Neutrophil (primary cell): ENCODE results near the gene NKD1.
A peak's percentile ranks its signal among the peaks of the same experiment; 100 is the strongest.

Experiments used
- H3K27ac ChIP-seq: fragments of 200-600 bp; sonication (generic); 2 replicates; pipeline ENCODE4 v1.5.1; 2016; ENCODE audit warnings: mild to moderate bottlenecking, moderate library complexity
- H3K27me3 ChIP-seq: fragments of 200-600 bp; sonication (generic); 2 replicates; pipeline ENCODE4 v1.6.0; 2016; ENCODE audit warnings: mild to moderate bottlenecking
- H3K36me3 ChIP-seq: fragments of 200-600 bp; sonication (generic); 2 replicates; pipeline ENCODE4 v1.5.1; 2017
- H3K4me1 ChIP-seq, 2 experiments: fragments of 200-600 bp in 1 of 2; sonication (generic) in 1 of 2; 1 replicate in 1 of 2; 2 replicates in 1 of 2; pipeline versions ENCODE4 v1.5.1 to v1.6.1; 2013 to 2016; ENCODE audit warnings: low read depth in 1 of 2, low read length in 1 of 2, mild to moderate bottlenecking in 1 of 2, moderate library complexity in 1 of 2; ENCODE audit not compliant: control insufficient read depth in 1 of 2, insufficient read depth in 1 of 2
- H3K4me3 ChIP-seq, 2 experiments: fragments of 200-600 bp in 1 of 2; sonication (generic) in 1 of 2; 1 replicate in 1 of 2; 2 replicates in 1 of 2; pipeline ENCODE4 v1.5.1; 2013 to 2016; ENCODE audit warnings: low read depth in 1 of 2, low read length in 1 of 2, mild to moderate bottlenecking in 1 of 2, moderate library complexity in 1 of 2
- H3K9me3 ChIP-seq: fragments of 200-600 bp; sonication (generic); 2 replicates; pipeline ENCODE4 v1.5.1; 2016
- TF ChIP-seq, protein P1 (sequence below): fragments of 200-600 bp; sonication (generic); IDR thresholded peaks from 2 replicates; pipeline ENCODE4 v1.5.1; 2016; ENCODE audit warnings: antibody characterized with exemption

Gene NKD1

DNA sequence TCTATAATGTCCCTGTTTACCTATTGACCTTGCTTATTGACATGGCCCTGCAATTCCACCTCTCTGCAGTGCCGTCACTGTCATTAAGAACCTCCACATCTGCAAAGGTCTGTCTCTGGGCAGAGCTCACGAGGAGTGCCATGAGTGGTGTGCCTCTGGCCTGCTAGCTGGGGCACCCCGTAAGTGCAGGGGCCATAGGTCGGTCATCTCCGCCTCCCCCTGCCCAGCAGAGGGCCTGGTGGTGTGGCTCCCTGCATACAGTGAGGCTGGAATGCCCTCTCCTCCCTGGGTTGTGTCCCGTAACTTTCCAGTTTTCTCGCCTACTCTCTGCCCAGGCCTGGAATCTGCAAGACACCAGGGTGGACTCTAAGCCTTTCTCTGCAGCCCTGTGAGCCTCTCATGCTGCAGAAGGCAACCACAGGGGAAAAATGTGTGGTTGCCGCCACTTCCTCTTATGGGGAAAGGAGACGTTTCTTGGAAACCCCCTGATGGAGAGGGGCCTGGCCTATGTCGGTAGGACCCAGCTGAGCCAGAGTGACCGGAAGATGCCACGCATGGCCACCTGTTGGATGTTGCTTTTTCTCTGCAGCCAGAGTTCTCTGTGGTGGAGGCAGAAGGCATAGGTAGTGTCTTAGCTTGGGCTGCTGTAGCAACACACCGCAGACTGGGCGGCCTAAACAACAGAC lies 135.6 kb downstream of the NKD1 start:
- peaks cover 9% of the 10 kb centered on the region for H3K36me3 ChIP-seq
- TF ChIP-seq, protein P1, sequence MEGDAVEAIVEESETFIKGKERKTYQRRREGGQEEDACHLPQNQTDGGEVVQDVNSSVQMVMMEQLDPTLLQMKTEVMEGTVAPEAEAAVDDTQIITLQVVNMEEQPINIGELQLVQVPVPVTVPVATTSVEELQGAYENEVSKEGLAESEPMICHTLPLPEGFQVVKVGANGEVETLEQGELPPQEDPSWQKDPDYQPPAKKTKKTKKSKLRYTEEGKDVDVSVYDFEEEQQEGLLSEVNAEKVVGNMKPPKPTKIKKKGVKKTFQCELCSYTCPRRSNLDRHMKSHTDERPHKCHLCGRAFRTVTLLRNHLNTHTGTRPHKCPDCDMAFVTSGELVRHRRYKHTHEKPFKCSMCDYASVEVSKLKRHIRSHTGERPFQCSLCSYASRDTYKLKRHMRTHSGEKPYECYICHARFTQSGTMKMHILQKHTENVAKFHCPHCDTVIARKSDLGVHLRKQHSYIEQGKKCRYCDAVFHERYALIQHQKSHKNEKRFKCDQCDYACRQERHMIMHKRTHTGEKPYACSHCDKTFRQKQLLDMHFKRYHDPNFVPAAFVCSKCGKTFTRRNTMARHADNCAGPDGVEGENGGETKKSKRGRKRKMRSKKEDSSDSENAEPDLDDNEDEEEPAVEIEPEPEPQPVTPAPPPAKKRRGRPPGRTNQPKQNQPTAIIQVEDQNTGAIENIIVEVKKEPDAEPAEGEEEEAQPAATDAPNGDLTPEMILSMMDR, result peak; percentile 35
- peaks cover 96 to 97% of the 10 kb centered on the region in 2 experiments for H3K4me1 ChIP-seq
- no peaks in the 10 kb centered on the region for H3K27me3 ChIP-seq
- peak overlapping the region; percentile 93 for H3K27ac ChIP-seq
- H3K4me3 ChIP-seq, result peak overlapping the region; percentile 38 to 51
- no peaks in the 10 kb centered on the region for H3K9me3 ChIP-seq

DNA sequence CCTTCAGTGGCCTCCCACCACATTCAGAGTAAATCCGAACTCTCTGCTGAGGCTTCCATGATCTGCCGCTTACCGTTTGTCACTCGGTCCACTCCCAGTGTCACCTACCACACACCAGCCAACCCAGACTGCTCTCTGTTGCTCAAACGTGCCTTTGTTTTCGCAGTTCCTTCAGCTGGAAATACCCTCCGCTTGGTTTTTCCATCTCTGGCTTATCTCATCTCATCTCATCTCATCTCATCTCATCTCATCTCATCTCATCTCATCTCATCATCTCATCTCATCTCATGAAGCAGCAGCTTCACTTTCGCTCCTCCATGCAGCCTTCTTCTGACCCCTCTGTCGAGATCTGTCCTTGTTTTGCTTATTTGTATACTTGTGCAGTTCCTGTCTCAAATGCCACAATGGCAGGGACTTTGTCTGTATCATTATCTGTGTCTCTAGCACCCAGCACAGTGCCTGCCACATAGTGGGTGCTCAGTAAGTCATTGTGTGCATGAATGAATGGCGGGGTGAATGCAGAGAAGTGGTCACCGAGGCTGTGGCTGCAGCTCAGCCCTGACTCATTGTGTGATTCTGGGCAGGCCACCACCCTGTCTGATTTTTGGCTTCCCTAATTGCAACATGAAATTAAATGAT lies 136.7 kb downstream of the NKD1 start:
- TF ChIP-seq, protein P1, result no peak
- no peaks in the 10 kb centered on the region for H3K27me3 ChIP-seq
- no peaks in the 10 kb centered on the region for H3K9me3 ChIP-seq
- H3K27ac ChIP-seq, result peak overlapping the region; percentile 93
- H3K36me3 ChIP-seq, result no peaks in the 10 kb centered on the region
- H3K4me3 ChIP-seq, result peak overlapping the region; percentile 23 to 51
- H3K4me1 ChIP-seq, result peaks cover 90 to 97% of the 10 kb centered on the region in 2 experiments

DNA sequence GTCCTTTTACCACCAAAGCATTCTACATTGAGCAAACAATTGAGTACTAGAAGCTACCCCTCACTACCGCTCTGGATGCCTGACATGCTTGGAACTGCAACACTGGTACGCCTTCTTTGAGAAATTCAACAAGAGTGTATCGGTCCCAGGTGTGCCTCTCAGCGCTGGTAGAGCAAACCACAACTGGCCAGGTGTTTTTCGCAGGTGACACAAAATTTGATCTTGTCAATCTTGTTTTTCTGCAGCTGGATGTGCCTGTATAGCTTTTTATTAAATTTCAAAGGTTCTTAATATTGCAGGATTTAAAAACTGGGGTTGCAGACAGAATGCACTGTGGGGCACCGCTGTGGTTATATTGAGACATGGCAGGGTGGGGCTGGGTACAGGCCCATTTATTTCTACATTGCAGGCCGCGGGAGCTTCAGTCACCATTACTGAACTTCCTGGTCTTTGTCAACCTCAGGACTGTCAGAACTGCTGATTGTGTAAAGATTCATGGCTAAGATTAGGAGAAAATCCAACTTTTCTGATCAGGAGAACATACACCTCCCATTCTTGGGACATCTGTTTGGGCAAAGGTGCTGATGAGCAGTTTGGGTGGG lies 137.4 kb downstream of the NKD1 start:
- H3K4me1 ChIP-seq, result peaks cover 84 to 92% of the 10 kb centered on the region in 2 experiments
- no peaks in the 10 kb centered on the region for H3K9me3 ChIP-seq
- peak overlapping the region; percentile 93 for H3K27ac ChIP-seq
- H3K36me3 ChIP-seq, result no peaks in the 10 kb centered on the region
- peak overlapping the region; percentile 23 to 51 for H3K4me3 ChIP-seq
- TF ChIP-seq, protein P1, result no peak
- no peaks in the 10 kb centered on the region for H3K27me3 ChIP-seq

DNA sequence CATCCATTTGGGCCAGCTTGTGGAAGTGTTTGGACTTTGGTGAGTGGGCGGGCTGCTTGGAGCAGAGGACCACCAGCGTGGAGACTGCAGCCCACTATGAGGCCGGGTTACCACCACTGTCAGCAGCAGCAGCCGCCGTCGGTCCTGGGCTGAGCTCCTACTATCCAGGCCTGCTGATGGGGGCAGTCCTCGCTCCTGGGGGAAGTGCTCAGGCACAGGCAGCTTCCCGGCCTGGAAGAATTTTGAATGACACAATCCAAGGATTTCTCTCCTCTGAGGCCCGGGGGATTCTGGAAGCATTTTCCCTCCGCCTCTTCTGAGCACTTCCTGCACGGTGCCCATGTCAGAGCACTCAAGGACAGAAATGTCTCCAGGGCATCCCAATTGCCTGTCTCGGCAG lies 139.9 kb downstream of the NKD1 start:
- Histone ChIP-seq H3K4me1 (peaks cover 70 to 77% of the 10 kb centered on the region in 2 experiments), H3K9me3 (no peaks in the 10 kb centered on the region), H3K27ac (peak overlapping the region; percentile 93), H3K27me3 (no peaks in the 10 kb centered on the region), H3K36me3 (no peaks in the 10 kb centered on the region), H3K4me3 (no peak overlapping the region)
- TF ChIP-seq, protein P1, result no peak

DNA sequence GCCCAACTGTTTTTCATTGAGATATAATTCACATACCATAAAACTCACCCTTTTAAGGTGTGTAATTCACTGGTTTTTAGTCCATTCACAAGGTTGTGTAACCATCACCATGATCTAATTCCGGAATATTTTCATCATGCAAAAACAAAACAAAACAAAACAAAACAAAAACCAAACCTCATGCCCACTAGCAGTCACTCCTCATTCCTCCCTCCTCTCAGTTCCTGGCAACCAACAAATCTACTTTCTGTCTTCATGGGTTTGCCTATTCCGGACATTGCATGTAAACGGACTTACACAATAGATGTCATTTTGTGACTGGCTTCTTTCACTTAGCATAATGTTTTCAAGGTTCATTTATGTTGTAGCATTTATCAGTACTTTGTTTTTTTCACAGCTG lies 140.7 kb downstream of the NKD1 start:
- TF ChIP-seq, protein P1, result no peak

More for the DNA sequence above, 140.7 kb downstream of the NKD1 start:
- Histone ChIP-seq H3K27ac (peak overlapping the region; percentile 93), H3K36me3 (no peaks in the 10 kb centered on the region), H3K27me3 (no peaks in the 10 kb centered on the region), H3K4me1 (peaks cover 67 to 73% of the 10 kb centered on the region in 2 experiments), H3K4me3 (no peak overlapping the region), H3K9me3 (no peaks in the 10 kb centered on the region)
